ENCODE results near the gene BLVRB.
A peak's percentile ranks its signal among the peaks of the same experiment; 100 is the strongest.

- TF ChIP-seq, protein P1, sequence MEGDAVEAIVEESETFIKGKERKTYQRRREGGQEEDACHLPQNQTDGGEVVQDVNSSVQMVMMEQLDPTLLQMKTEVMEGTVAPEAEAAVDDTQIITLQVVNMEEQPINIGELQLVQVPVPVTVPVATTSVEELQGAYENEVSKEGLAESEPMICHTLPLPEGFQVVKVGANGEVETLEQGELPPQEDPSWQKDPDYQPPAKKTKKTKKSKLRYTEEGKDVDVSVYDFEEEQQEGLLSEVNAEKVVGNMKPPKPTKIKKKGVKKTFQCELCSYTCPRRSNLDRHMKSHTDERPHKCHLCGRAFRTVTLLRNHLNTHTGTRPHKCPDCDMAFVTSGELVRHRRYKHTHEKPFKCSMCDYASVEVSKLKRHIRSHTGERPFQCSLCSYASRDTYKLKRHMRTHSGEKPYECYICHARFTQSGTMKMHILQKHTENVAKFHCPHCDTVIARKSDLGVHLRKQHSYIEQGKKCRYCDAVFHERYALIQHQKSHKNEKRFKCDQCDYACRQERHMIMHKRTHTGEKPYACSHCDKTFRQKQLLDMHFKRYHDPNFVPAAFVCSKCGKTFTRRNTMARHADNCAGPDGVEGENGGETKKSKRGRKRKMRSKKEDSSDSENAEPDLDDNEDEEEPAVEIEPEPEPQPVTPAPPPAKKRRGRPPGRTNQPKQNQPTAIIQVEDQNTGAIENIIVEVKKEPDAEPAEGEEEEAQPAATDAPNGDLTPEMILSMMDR (IDR thresholded peaks at IDR 0.05; ENCODE audit: low read length), result peak; percentile 9; the same call in 1 of the 2 replicates
- TF ChIP-seq EZH2phosphoT487 (IDR thresholded peaks at IDR 0.05; ENCODE audit: low read length), result no peak
Observed at GRCh38 chr19:40444825-40445312, 20.7 kb downstream of the BLVRB start.
